Upper lobe of right lung (tissue), 1 donor: ENCODE data around the gene CYB5R3. TPM values are rescaled to one million over a fixed set of nuclear protein-coding genes. Genes with fewer than 3 reads are reported as not detected.
A peak's percentile ranks its signal among the peaks of the same experiment; 100 is the strongest.
"Not testable (repeated sequence)": the region's sequence is repeated elsewhere in the genome, so short reads cannot be mapped to it uniquely, and the experiment has no call there.

Source experiments
- ATAC-seq: fragments of 200-7000 bp; cut with Tn5 transposase; one replicate; pipeline ENCODE4 v1.9.1; 2020; ENCODE audit warnings: mild to moderate bottlenecking, moderate library complexity
- DNase-seq: peaks from one replicate; pipeline ENCODE4 v3.0.0-alpha.2; 2020
- H3K27ac ChIP-seq: fragments of 200-600 bp; one replicate; pipeline ENCODE4 v1.8.0; 2022
- H3K27me3 ChIP-seq: fragments of 200-600 bp; one replicate; pipeline ENCODE4 v1.8.0; 2022; ENCODE audit warnings: mild to moderate bottlenecking
- H3K36me3 ChIP-seq: fragments of 200-600 bp; one replicate; pipeline ENCODE4 v1.8.0; 2022
- H3K4me1 ChIP-seq: fragments of 200-600 bp; one replicate; pipeline ENCODE4 v1.8.0; 2022
- H3K4me3 ChIP-seq: fragments of 200-600 bp; one replicate; pipeline ENCODE4 v1.8.0; 2022; ENCODE audit warnings: mild to moderate bottlenecking
- H3K9me3 ChIP-seq: fragments of 200-600 bp; one replicate; pipeline ENCODE4 v1.8.0; 2022
- intact Hi-C: fragments of 100-400 bp; cut with DNase I; formaldehyde crosslinking; loops from one replicate; pipeline ENCODE4 v1.11.0; 2022
- total RNA-seq: library from RNA; stranded (reverse); fragmentation: NEBNext Ultra II Directional; extraction: Animal tissue kit (Norgen Biotek cat#: 25700); gene quantifications from one replicate; pipeline ENCODE4 v1.2.1, GENCODE V29; 2021
- TF ChIP-seq, protein P1 (sequence below): fragments of 200-600 bp; IDR thresholded peaks from one replicate; pipeline ENCODE4 v1.8.0; 2022; ENCODE audit warnings: antibody characterized with exemption
- donor health status: DM: no; HTN: yes; CAD: no; lungs with severe emphysema.

CYB5R3 gene
- total RNA-seq, 1 donor from 2014 or later = 251 TPM

DNA sequence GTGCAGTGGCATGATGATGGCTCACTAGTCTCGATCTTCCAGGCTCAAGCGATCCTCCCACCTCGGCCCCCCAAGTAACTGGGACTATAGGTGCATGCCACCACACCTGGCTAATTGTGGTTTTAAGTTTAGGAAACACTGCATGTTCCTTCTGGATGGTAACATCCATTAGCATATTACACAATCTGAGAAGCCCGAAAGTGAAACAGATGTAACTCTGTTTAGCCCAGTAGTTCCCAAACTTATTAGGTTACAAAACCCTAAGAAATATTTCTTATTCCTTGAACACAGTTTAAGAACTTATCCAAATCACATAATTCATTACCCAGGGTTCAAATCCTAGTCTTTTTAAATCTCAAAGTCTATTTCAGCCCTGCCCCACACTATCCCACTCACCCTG lies 62.8 kb downstream of the CYB5R3 start:
- Histone ChIP-seq H3K27ac (no peak overlapping the region), H3K4me3 (no peak overlapping the region), H3K27me3 (no peaks in the 10 kb centered on the region), H3K4me1 (peaks cover 11% of the 10 kb centered on the region), H3K9me3 (no peaks in the 10 kb centered on the region), H3K36me3 (peaks cover 84% of the 10 kb centered on the region)
- intact Hi-C loops = no loop called here
- TF ChIP-seq, protein P1, sequence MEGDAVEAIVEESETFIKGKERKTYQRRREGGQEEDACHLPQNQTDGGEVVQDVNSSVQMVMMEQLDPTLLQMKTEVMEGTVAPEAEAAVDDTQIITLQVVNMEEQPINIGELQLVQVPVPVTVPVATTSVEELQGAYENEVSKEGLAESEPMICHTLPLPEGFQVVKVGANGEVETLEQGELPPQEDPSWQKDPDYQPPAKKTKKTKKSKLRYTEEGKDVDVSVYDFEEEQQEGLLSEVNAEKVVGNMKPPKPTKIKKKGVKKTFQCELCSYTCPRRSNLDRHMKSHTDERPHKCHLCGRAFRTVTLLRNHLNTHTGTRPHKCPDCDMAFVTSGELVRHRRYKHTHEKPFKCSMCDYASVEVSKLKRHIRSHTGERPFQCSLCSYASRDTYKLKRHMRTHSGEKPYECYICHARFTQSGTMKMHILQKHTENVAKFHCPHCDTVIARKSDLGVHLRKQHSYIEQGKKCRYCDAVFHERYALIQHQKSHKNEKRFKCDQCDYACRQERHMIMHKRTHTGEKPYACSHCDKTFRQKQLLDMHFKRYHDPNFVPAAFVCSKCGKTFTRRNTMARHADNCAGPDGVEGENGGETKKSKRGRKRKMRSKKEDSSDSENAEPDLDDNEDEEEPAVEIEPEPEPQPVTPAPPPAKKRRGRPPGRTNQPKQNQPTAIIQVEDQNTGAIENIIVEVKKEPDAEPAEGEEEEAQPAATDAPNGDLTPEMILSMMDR = no peak
- ATAC-seq (no peak), DNase-seq (no peak)

DNA sequence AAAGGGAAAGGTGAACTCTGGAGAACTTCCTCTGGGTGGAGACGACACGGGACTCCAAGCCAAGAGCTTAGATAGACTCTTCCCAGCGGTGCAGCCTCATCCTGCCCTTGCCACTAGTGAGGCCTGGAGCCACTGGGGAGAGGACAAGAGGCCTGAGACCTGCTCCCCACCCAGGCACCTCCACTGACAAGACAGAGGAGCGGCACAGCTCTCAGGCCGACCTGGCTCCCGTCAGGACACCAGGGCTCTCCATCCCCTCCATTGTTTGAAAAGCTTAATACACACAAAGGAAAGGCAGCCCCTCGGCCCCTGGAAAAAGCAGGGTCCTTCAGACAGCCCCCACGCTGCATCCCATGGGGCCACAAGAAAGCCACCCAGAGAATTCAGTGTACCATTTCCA lies 64.1 kb downstream of the CYB5R3 start:
- H3K4me1 ChIP-seq = peaks cover 14% of the 10 kb centered on the region
- H3K27ac ChIP-seq = no peak overlapping the region
- no peaks in the 10 kb centered on the region for H3K27me3 ChIP-seq
- no peak overlapping the region for H3K4me3 ChIP-seq
- TF ChIP-seq, protein P1 = no peak
- no peaks in the 10 kb centered on the region for H3K9me3 ChIP-seq
- no peak for ATAC-seq
- intact Hi-C loops = no loop called here
- H3K36me3 ChIP-seq = peaks cover 71% of the 10 kb centered on the region
- DNase-seq = no peak

DNA sequence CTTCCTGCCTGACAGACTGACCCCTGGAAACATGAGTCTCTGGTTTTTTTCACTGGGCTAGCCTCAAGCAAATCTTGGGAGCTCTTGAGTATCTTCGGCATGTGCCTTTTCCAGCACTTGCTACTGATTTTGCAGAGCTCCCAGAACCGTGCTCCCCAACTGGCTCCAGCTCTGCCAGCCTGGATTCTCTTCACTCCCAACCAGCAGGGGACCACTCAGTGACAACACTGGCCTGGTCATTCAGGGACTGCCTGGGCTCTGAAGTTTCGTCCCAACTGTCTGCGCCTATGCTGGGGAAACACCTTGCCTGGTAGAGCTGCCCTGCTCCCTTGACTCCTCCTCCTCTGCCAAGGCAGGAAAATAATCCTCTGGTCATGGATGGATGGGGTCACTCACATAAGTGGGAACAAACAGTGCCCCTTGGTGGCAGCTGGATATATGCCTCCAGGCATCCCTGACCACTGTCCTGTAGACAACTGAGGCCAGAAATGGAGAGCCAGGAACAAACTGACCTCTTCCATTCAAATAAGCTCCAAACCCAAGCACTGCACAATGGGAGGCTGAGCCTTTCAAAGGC lies 64.7 kb downstream of the CYB5R3 start:
- no peak overlapping the region for H3K4me3 ChIP-seq
- no peaks in the 10 kb centered on the region for H3K27me3 ChIP-seq
- TF ChIP-seq, protein P1 = no peak
- peaks cover 70% of the 10 kb centered on the region for H3K36me3 ChIP-seq
- H3K9me3 ChIP-seq = no peaks in the 10 kb centered on the region
- H3K4me1 ChIP-seq = peaks cover 14% of the 10 kb centered on the region
- H3K27ac ChIP-seq = no peak overlapping the region
- intact Hi-C loops = no loop called here
- ATAC-seq (no peak), DNase-seq (no peak)

DNA sequence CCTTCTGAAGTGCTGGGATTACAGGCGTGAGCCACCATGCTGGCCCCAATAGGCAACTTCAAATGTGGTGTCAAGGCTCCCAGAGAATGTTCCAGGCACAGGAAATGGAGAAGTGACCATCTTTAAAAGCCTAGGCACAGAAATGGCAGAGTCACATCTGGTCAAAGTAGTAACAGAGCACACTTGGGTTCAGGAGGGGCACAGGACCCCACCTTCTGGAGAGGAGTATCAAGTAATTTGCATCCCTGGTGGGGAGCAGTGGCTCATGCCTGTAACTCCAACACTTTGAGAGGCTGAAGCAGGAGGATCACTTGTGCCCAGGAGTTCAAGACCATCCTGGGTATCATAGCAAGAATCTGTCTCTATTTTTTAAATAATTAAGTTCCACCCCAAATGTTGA lies 66.2 kb downstream of the CYB5R3 start:
- Histone ChIP-seq H3K27me3 (no peaks in the 10 kb centered on the region), H3K4me3 (no peak overlapping the region), H3K4me1 (peaks cover 14% of the 10 kb centered on the region), H3K9me3 (no peaks in the 10 kb centered on the region), H3K36me3 (peaks cover 66% of the 10 kb centered on the region), H3K27ac (no peak overlapping the region)
- intact Hi-C loops = no loop called here
- DNase-seq (no peak), ATAC-seq (no peak)
- TF ChIP-seq, protein P1 = no peak

DNA sequence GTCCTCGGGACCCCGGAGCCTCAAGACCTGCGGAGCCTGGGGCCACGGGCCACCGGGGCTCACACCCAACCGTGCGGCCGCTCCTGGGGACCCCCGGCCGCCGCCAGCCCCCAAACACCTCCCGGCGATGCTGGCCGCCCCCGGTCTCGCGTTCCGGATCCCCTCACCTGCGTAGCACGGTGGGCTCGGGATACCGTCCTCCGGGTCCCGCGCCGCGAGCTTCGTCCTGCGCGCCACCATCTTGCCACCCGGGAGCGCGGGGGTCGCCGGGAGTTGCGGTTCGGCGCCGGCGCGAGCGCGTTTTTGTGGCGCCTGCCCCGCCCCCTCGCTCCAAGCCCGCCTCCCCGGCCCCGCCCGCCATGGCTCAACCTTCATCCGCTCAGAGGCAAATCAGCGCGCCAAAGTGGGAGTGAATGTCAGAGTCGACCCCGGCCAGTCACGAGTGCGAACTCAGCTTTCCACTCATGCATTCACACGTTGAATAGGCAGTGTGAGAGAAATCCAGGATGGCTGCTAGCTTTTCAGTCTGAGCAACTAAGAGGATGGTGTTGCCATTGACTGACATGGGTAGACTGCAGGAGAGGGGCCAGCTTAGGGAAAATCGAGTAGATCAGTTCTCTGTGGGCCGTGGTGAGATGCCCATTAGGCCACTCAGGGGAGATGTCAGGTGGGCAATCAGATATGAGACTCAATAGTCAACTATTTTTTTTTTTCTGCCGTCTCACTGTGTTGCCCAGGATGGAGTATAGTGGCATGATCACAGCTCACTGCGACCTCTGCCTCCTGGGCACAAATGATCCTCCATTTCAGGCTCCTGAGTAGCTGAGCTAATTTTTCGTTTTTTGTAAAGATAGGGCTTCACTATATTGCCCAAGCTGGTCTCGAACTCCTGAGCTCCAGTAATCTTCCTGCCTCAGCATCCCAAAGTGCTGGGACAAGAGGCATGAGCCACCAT lies 67.2 kb downstream of the CYB5R3 start:
- intact Hi-C loops = no loop called here
- Histone ChIP-seq H3K4me1 (peaks cover 10% of the 10 kb centered on the region), H3K27ac (peak overlapping the region; percentile 58), H3K36me3 (peaks cover 64% of the 10 kb centered on the region), H3K27me3 (no peaks in the 10 kb centered on the region), H3K4me3 (peak overlapping the region; percentile 76), H3K9me3 (no peaks in the 10 kb centered on the region)
- peak; percentile 89 for DNase-seq
- ATAC-seq = peak; percentile 94
- TF ChIP-seq, protein P1 = no peak

DNA sequence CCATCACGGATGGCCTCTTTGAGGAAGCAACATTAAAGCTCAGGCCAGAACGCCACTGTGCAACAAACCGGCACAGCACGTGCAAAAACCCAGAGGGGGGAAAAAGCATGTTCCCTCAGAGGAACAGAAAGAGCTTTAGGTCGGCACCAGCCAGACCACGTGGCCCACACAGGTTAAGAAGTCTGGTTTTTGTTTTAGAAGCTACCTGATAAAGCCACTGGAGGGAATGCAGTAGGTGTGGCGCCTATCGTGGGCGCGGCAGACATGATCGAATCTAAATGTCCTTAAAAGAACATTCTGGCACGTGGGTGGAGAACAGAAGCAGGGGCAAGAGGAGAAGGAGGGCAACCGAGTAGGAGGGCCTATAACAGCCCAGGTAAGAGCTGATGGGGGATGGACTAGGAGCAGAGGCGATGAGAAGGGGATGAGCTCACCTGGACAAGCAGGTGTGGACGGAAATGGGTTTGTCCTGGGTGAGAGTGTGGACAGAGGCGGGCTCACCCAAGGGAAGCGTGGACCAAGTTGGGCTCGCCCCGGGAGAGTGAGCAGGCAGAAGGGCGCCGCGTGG lies 67.9 kb downstream of the CYB5R3 start:
- H3K9me3 ChIP-seq, intact Hi-C loops, ATAC-seq, H3K4me1 ChIP-seq, H3K27me3 ChIP-seq, DNase-seq: not testable (repeated sequence)
- H3K27ac ChIP-seq = peak overlapping the region; percentile 58
- peaks cover 59% of the 10 kb centered on the region for H3K36me3 ChIP-seq
- H3K4me3 ChIP-seq = peak overlapping the region; percentile 76

DNA sequence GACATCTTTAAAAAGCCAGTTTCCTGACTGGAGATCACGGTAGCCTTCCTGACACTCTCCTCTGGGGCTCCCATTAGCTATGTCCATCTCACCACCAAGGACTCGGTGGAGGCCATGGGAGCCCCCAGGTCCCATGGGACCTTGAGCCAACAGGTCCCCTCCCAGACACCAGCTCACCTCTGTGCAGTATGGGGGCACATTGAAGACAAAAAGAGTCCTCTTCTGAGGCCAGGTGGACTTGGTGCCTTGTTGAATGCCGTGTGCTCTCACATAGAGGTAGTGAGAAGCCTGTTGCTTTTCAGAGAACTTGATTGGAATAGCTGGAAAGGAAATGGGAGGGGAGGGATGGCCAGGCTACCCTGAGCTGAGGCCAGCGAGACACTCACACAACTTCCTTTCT lies 69.2 kb downstream of the CYB5R3 start:
- H3K9me3 ChIP-seq, H3K4me1 ChIP-seq, H3K27me3 ChIP-seq, intact Hi-C loops, DNase-seq, H3K4me3 ChIP-seq, ATAC-seq, H3K27ac ChIP-seq: not testable (repeated sequence)
- H3K36me3 ChIP-seq = peaks cover 46% of the 10 kb centered on the region
